GM18873 (cell line): ENCODE data around the gene HNF1B.

ENCODE experiments used
- ATAC-seq: cut with Tn5 transposase; IDR thresholded peaks from one replicate; pipeline ENCODE4 v1.9.1; 2021; ENCODE audit warnings: mild to moderate bottlenecking, moderate library complexity, moderate number of reproducible peaks; ENCODE audit not compliant: unreplicated experiment, low FRiP score

The HNF1B gene

DNA sequence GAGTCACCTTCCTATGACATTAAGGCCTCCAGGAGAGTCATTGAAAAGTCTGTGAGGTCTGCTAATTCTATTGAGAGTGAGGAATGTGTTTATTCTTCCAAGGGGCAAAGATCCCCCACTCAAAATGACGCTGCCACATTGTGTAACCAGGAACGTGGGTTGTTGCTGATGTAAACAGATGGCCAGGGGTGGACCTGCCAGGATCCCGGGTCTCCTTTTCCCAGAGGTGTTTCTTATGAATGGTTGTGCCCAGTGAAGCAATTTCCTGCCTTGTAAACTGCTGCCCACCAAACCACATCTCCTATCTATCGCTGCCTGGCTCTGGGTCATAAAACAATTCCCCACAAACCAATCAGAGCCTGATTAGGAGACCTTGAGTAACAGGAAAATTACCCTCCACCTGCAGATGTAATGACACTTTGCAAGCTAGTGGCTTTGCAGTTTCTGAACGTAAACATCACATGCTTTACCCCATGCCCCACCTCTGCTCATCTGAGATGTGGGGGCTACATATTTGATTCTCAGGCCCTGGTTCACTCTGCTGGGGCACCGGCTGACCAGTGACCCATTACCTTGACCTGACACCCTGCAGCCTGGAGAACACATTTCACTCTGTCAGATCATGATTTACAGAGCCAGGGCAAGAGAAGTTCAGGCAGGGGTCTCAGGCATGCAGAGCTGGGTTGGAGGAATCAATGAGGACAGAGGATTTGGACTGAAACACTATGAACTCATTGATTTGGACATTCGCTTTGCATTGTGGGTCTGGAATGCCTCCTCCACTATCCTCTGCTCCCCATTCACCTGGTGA is 68.5 kb downstream of the HNF1B start:
- ATAC-seq: no peak

DNA sequence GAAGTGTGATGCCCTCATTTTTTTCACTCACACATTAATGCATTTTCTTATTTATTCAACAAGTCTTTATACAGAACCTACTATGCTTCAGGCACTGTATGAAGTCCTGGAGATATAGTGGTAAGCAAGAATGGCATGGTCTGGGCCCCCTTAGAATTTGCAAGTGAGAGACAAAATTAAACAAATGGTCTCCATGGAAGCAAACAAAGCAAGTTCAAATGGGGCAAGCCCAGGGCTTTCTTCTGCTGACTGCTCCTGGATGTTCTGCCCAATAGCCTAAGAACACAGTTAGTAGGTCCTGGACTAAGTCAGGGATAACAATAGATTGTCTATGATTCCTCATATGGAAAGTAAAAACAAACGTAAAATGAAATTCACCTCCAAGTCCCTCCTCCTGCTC is 70.3 kb downstream of the HNF1B start:
- no peak for ATAC-seq

DNA sequence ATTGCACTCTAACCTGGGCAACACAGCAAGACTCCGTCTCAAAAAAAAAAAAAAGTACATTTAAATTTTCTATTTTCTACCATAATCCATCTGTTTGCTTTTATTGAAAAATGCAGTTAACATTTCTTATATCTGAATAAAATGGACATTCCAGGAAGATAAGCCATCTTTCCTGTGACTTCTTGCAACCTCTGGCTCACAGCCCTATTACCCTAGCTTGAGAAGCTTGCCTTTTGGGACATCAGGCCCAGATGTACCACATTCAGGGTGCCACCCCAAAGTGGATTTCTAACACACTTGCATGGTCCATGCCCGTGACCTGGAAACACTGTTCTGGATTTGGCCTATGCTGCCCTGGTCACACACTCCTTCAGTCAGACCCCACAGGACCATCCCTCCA is 71.5 kb downstream of the HNF1B start:
- no peak for ATAC-seq

DNA sequence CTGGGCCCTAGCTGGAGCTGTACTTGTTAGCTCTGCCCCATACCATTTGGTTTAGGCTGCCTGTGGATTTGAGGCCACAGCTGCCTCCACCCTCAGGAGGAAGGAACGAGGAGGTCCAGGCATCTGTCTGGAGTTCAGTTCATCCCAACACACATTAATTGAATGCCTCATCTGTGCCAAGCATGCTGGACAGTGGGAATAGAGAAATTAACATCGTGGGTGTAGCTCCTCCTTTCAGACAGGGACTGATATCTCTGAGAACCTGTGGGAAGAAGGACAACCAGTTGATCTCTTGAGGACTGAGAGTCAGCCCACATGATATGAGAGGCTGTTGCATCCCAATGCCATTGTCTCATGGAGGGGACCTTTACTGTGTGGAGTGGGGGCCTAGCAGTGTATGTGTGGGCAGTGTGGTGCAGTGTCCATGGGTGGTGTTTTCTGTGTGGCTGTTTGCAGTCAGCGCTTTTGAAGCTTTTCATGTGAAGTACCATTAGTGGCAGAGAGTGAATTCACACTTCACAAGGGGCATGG is 72.2 kb downstream of the HNF1B start:
- no peak for ATAC-seq

DNA sequence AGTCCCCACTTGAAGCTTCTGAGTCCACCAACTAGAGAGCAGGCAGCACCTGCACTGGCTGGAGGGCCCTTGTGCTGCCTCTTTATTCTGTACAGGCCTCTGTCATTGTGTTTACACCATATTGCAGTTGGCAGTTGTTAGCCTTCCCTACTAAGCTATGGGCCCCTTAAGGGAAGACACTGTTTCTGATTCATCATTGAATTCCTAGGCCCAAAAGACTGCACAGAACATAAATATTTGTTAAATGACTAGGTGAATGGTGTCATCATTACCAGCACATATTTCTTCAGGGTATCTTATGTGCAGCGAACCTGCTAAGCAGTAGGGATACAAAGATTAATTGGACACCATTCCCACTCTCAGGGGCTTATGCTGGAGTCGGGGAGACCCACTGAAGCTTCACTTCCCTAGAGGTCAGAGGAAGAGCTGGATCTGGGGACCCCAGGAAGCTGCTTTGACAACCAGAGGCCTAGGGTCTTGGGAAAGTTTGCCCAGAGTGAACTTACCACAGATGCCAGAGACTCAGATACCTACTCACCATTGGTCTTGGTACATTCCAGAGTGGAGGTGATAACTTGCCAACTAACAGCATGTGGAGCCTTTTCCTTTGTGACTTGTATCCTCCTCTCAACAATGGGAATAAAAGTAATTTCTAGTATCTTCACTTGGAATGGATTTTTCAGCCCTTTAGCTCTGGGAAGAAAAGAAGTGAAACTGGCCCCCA is 72.9 kb downstream of the HNF1B start:
- no peak for ATAC-seq

DNA sequence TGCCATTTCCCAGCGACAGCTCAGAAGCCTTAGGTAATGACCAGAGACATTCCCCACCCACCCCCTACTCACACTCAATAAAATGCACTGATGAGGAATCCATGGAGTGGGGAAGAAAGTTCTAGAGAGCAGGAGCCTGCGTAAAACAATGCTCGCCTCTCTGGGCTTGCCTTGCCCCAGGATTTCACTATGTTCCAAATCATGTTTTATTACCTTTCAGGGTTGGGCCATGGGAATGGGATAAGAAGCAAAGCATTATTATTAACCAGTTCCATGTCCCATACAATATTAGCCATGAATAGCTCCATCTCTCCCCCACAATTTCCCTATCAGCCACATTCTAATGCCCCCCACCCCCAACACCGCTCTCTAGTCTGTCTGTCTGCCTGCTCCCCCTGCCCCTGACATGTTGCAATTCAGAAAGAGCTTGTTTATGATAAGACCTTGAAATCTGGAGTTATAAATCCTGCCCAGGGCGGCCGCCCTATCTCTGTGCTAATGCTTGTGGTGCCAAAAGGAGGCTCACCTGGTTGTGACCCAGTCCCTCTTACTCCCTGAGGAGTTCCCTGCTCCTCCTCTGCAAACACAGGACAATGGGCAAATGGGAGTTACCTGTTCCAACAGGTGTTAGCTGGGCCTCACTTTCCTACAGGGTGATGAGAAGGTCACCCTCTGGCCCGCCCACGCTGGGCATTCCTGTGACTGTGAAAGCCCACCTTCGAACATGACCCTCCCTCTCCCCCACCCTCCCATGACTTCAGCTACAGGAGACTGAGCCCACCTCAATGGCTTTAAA is 73.6 kb downstream of the HNF1B start:
- ATAC-seq: no peak

DNA sequence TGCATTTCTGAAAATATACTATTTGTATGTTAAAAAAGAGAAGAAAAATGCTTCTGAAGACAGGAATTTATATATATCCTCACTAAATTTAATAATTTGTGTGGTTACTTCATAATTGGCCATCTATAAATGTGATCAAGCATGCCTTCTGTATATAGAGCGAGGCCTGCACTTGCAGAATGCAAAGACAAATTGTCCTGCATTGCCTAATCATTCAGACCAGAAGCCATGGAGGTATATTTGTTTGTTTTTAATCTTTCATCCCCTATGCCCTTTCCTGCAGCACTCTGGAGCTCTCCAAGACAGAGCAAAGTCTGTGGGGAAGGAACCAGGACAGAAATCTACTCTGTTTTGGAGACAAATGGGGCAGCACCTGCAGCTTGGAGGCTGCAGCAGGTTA is 77.8 kb downstream of the HNF1B start:
- no peak for ATAC-seq

DNA sequence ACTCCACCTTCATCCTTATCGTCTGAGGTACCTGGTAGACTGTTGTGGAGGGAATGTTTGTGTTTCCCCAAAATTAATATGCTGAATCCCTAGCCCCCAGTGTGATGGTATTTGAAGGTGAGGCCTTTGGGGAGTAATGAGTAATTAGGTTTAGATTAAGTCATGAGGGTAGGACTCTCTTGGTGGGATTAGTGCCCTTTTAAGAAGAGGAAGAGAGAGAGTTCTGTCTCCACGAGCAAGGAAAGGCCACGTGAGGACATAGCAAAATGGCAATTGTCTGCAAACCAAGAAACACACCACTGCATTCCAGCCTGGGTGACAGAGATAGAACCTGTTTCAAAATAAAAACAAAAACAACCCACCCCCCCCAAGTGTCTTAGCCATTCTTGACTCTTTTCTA is 80.6 kb downstream of the HNF1B start:
- ATAC-seq: no peak

DNA sequence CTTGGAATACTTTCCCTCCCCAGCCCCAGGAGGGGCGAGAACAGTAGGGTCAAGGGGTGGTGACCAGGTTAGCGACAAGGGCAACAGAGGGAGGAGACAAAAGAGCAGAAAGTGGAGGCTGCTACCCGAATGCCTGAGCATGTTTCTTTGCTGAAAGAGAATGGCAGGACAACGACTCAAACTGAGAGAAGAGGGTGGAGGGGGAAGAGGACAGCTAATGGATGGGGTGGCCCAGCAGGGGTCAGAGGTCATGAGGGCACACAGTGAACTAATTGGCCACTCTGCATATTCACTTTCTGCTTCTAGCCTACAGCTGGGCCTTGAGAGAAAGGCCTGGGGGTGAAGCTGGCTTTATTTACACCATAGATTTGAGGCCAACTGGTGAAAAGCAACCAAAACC is 82.5 kb downstream of the HNF1B start:
- ATAC-seq: no peak

DNA sequence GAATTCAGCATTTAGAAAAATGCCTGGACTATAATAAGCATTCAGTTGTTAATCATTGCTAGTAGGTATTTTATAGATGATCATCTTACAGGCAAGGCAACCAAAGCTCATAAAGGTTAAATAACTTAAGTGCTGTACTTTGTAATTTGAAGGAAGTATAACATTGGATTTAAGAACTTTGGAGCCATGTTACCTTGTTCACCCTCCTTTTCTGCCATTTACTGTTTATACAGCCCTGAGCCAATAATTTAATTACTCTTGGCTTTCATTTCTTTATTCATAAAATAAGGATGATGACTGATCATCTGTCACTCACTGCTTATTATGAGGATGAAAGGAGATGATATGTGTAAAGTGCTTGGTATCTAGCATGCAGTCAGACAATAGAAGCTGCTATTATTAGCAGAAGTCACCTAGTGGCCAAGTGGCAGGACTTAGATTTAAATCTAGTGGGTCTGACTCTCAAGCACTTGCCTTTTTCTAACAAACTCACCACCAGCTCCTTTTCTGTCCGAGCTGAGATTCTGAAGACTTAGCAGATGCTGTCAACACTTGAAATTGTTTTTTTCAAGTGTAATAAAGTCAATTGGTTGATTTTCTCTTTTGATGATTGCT is 83.4 kb downstream of the HNF1B start:
- no peak for ATAC-seq

DNA sequence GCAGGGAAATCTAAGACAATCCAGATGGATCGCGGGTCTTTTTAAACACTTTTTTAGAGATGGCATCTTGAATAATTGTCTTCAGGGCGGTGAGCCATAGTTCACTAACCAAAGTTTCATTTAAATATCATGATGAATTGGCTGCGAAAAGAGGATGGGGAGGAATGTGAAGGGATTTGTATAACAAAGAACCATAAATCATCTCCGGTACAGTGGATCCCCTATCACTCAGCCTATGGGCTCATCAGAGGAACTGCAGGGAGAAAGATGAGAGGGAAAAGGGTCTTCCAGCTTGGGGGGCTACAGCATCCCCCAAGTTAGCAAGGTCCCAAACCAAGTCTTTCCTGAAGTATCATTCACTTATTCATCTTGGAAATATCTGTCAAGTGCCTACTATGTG is 84.9 kb downstream of the HNF1B start:
- no peak for ATAC-seq

DNA sequence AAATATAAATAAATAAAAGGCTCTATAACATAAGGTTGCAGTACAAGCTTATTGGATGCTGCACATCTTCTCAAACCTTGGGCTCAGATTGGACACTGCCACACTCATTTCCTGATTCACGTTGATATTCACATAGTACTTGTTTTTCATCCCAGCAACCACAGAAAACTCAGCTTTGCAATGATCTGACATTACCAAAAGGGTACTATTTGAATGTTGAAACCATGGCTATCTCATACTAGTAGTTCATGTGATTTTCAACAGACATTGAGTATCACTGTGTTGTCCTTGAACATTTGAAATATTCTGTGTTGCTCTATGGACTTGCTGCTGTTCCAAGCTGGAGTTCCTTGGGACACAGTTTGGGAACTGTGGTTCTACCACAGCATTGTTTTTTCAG is 87.7 kb downstream of the HNF1B start:
- no peak for ATAC-seq

DNA sequence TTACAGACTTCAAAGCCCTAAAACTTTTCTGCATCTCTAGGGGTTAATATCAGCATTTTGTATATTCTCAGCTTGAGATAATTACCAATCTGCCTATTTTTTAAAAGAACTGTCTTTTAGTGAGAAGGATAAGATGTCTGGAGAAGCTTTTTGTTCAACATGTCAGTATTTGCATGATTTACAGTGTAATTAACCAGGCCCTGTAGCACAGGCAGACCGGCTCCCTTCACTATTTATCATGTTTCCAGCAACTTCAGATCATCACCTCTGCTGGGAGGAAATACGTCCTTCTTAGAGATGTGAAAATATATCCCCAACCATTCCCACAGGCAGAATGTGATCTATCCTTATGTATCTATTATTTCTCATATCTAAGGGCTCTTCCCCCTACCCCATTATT is 93.0 kb downstream of the HNF1B start:
- ATAC-seq: no peak

DNA sequence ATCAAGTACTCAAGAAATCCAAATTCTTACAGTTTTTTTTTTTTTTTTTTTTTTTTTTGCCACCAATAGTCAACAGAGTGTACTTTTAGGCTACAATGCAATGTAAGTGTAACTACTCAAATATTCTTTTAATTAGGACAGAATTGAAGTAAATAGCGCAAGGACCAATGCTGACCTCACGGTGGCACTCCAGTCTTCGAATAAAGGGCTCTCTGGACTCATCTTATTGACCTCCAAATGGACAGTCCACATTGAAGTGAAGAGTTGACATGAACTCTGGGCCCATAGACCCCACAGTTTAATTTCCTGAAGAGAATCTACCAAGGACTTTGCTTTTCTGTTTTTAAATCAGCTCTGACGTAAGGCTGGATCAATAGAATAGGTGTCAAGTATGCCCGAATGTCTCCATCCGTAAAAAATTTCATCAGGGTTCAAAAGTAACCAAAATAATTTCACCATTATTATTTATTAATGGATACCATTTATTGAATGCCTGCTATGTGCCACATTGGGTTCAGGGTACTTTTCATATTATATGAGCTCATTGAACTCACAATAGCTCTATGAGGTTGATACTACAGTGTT is 94.3 kb downstream of the HNF1B start:
- ATAC-seq: no peak

DNA sequence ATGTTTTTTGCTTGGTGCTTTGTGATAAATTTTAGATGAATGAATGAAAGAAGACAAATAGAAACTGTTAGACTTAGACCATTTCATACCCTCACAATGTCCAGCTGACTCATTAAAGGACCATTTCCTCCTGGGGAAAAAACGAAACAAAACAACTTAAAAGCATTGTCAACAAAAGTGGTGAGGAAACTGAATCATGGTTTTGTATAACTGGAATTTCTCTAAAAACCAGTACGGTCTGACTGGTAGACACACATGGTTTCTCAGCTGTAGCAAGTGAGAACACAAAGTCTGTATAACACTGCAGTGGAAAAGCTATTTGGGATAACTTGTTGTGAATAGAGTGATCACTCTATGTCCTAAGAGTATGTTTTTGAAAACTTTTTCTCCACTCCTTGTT is 96.3 kb downstream of the HNF1B start:
- no peak for ATAC-seq

DNA sequence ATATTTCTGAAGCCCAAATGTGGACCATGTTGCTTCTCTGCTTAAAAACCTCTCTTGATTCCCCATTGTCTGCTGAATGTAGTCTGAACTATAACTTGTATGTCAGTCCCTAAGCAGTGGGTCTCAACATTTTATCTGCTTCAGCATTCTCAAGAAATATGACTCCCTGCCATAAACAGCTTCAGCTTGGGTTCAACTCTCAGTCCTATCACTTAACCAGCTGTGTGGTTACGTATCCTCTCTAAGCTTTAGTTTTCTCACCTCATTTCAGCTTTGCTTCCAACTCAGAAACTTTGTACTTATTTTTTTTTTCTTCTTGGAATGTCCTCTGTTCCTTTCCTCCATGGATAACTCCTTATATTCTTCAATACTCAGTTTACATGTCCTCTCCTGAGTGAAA is 97.0 kb downstream of the HNF1B start:
- no peak for ATAC-seq

DNA sequence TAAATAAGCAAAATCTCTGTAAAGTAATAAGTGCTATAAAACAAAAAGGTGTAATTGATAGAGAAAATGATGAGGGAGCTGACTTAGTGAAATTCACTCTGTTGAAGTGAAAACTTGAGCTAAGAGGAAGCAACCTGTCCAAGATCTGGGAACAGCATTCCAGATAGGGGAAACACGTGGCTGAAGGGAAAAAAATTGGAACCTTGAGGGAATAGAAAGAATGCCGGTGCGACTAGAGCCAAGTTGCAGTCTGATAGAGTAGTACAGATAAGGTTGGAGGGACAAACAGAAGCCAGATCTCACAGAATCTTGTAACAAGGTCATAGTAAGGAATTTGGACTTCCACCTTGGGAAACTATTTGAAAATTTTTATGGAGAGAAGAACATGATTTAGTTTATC is 101.0 kb downstream of the HNF1B start:
- no peak for ATAC-seq

DNA sequence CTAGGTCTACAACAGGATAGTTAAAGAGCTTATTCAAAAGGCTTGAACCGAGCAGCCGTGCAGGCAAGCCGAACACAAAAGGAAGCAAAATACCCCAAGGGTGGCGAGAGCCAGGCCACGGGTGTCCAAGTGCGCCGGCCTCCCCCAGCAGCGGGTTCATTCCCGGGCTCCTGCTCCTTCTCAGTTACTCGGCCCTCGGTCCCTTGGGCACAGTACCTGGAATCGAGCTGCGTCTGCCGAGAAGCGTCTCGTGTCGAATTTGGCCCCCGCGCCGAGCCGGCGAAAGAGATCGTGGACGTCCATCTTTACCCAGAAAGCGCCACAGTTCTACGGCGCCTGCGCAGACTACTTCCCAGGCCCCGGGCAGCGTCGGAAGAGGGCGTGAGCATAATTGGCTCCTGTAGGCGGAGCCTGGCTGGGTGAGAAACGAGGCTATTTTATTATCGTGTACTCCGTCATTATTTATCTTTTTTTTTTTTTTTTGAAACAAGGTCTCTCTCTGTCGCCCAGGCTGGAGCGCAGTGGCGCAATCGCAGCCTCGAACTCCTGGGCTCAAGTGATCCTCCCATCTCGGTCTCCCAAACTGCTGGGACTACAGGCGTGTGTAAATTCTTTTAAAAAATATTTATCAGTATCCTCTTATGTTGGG is 101.6 kb downstream of the HNF1B start, which contains the start of gene DDX52:
Gene DDX52 (minus strand): TSS at position 329 of the 649 bp plus-strand sequence. CDS start 26 bp downstream, at position 303.
- ATAC-seq: peak; percentile 74

DNA sequence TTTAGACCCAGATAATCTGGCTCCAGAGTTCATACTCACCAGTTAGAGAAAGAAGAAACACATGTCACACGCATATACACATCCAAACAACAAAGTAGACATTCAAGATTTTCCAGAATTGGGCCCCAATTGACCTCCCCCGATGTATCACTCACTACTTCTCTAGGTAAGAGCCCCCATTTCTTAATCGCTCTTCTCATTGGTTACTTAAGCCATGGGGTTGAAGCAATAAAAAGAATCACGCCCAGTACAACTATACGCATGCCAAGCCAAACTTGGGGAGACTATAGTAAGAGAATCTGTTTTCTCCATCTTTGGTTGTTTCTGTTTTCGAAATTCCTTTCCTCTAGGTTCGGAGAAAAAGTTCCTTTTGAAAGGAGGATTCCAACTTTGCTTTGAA is 102.2 kb downstream of the HNF1B start:
- no peak for ATAC-seq

DNA sequence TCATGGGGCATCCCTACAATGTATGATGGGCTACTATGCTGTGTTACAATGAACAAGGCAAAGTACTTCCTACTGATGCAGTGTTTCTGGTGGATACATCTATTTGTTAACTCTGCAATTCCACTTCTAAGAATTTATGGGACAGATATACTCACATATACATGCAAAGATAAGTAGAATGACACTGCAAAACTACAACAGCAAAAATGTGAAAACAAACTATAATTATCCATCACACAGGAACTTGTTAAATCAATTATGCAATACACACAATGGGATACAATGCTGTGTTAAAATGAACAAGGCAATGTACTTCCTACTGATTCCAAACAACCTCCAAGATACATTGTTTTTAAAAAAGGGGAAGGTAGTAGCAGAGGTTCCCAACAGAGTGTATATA is 104.8 kb downstream of the HNF1B start:
- no peak for ATAC-seq
